Endothelial cell of hepatic sinusoid (primary cell): Measurements from ENCODE around the gene ZDHHC8.

Source experiments
- in situ Hi-C: cut with HindIII; loops from 2 replicates; pipeline ENCODE4 v1.10.0; 2017; ENCODE audit warnings: low sequenced_read_pairs

ZDHHC8 gene

GRCh38 chr22:20131597-20131858 is at the start of gene ZDHHC8:
Gene ZDHHC8, plus strand, starts transcription at chr22:20131804. Its CDS starts 144 bp downstream, at chr22:20131948.
- in situ Hi-C loops = no loop called here

GRCh38 chr22:20083157-20083890 is 48.3 kb upstream of the ZDHHC8 start:
- in situ Hi-C loops = no loop called here

GRCh38 chr22:20083891-20084546 is 47.6 kb upstream of the ZDHHC8 start:
- in situ Hi-C loops = no loop called here

GRCh38 chr22:20084547-20085413 is 46.8 kb upstream of the ZDHHC8 start:
- in situ Hi-C loops = no loop called here

- in situ Hi-C loops = no loop called here
Measured at GRCh38 chr22:20085651-20086050, 46.0 kb upstream of the ZDHHC8 start.

- in situ Hi-C loops = no loop called here
Measured at GRCh38 chr22:20086101-20086599, 45.5 kb upstream of the ZDHHC8 start.

GRCh38 chr22:20086763-20087162 is 44.8 kb upstream of the ZDHHC8 start:
- in situ Hi-C loops = no loop called here

GRCh38 chr22:20087319-20088262 is 44.0 kb upstream of the ZDHHC8 start:
- in situ Hi-C loops = no loop called here

GRCh38 chr22:20088263-20088648 is 43.3 kb upstream of the ZDHHC8 start:
- in situ Hi-C loops = no loop called here

- in situ Hi-C loops = no loop called here
Measured at GRCh38 chr22:20089226-20089976, 42.2 kb upstream of the ZDHHC8 start.

- in situ Hi-C loops = no loop called here
Measured at GRCh38 chr22:20089977-20090729, 41.5 kb upstream of the ZDHHC8 start.

- in situ Hi-C loops = no loop called here
Measured at GRCh38 chr22:20090730-20091240, 40.8 kb upstream of the ZDHHC8 start.

GRCh38 chr22:20091690-20092476 is 39.7 kb upstream of the ZDHHC8 start:
- in situ Hi-C loops = no loop called here

- in situ Hi-C loops = no loop called here
Measured at GRCh38 chr22:20092477-20092854, 39.1 kb upstream of the ZDHHC8 start.

GRCh38 chr22:20093418-20094196 is 38.0 kb upstream of the ZDHHC8 start:
- in situ Hi-C loops = no loop called here

- in situ Hi-C loops = no loop called here
Measured at GRCh38 chr22:20094197-20094807, 37.3 kb upstream of the ZDHHC8 start.

- in situ Hi-C loops = no loop called here
Measured at GRCh38 chr22:20095521-20095920, 36.1 kb upstream of the ZDHHC8 start.
